ENCODE data around the gene ZFP3.

DNA sequence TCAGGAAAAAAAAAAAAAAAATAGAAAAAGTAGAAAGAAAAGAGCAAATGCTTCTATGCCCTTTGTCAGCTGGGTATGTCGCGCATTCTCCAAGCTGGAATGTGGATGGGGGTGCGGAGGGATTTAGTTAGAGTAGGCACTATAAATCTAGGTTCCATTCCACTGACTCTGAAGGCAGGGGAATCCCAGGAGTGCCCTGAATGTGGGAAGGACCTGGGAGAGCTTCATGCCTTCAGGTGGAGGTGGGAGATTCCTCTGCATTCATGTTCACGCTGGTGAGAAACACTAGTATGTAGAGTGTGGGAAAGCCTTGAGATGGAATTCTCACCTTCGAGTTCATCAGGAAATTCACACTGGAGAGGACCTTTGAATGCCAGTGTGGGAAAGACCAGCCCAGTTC, 21.0 kb downstream of the ZFP3 start:
- TF ChIP-seq, protein P1, sequence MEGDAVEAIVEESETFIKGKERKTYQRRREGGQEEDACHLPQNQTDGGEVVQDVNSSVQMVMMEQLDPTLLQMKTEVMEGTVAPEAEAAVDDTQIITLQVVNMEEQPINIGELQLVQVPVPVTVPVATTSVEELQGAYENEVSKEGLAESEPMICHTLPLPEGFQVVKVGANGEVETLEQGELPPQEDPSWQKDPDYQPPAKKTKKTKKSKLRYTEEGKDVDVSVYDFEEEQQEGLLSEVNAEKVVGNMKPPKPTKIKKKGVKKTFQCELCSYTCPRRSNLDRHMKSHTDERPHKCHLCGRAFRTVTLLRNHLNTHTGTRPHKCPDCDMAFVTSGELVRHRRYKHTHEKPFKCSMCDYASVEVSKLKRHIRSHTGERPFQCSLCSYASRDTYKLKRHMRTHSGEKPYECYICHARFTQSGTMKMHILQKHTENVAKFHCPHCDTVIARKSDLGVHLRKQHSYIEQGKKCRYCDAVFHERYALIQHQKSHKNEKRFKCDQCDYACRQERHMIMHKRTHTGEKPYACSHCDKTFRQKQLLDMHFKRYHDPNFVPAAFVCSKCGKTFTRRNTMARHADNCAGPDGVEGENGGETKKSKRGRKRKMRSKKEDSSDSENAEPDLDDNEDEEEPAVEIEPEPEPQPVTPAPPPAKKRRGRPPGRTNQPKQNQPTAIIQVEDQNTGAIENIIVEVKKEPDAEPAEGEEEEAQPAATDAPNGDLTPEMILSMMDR (IDR thresholded peaks at IDR 0.05): no peak
- no peak for TF ChIP-seq POLR2AphosphoS5 (IDR thresholded peaks at IDR 0.05)
